ENCODE measurements around the gene PDE4B. TPM values are rescaled to one million over a fixed set of nuclear protein-coding genes. Genes with fewer than 3 reads are reported as not detected.

The PDE4B gene
- total and polyA plus RNA-seq, 7 donors = 1.6 to 17.2 (median 10.7) TPM

- Histone ChIP-seq H3K4me1 (no peaks in the 10 kb centered on the region), H3K4me3 (no peak overlapping the region), H3K27me3 (no peaks in the 10 kb centered on the region), H3K36me3 (no peaks in the 10 kb centered on the region), H3K27ac (no peak overlapping the region), H3K9me3 (peaks cover 0 to 4% (median 0%) of the 10 kb centered on the region in 4 donors)
- TF ChIP-seq POLR2A (IDR thresholded peaks at IDR 0.05) (no peak), EP300 (IDR thresholded peaks at IDR 0.05) (no peak), CTCF (IDR thresholded peaks at IDR 0.05) (no peak), POLR2AphosphoS5 (IDR thresholded peaks at IDR 0.05) (no peak)
- WGBS, 2 donors = 68 to 86% methylated on average over 1 of the region's 1 CpG
- DNase-seq = no peak
- intact Hi-C loops (cut with DNase I) = no loop called here
Observed at GRCh38 chr1:65882076-65882475, 89.4 kb downstream of the PDE4B start.

- Histone ChIP-seq H3K4me3 (no peak overlapping the region), H3K36me3 (no peaks in the 10 kb centered on the region), H3K27me3 (no peaks in the 10 kb centered on the region), H3K9me3 (no peaks in the 10 kb centered on the region), H3K27ac (no peak overlapping the region), H3K4me1 (no peaks in the 10 kb centered on the region)
- TF ChIP-seq POLR2AphosphoS5 (IDR thresholded peaks at IDR 0.05) (no peak), EP300 (IDR thresholded peaks at IDR 0.05) (no peak), POLR2A (IDR thresholded peaks at IDR 0.05) (no peak), CTCF (IDR thresholded peaks at IDR 0.05) (no peak)
- intact Hi-C loops (cut with DNase I) = no loop called here
- no peak for DNase-seq
Observed at GRCh38 chr1:65889441-65889840, 96.7 kb downstream of the PDE4B start.

- no peaks in the 10 kb centered on the region for H3K4me1 ChIP-seq
- DNase-seq = no peak
- TF ChIP-seq EP300 (IDR thresholded peaks at IDR 0.05) (no peak), POLR2AphosphoS5 (IDR thresholded peaks at IDR 0.05) (no peak), CTCF (IDR thresholded peaks at IDR 0.05) (no peak), POLR2A (IDR thresholded peaks at IDR 0.05) (no peak)
- no peaks in the 10 kb centered on the region for H3K9me3 ChIP-seq
- no peak overlapping the region for H3K27ac ChIP-seq
- no peaks in the 10 kb centered on the region for H3K36me3 ChIP-seq
- intact Hi-C loops (cut with DNase I) = no loop called here
- no peaks in the 10 kb centered on the region for H3K27me3 ChIP-seq
- H3K4me3 ChIP-seq = no peak overlapping the region
- 35 to 41% methylated on average over 3 of the region's 3 CpGs for WGBS, 2 donors
Observed at GRCh38 chr1:65890201-65890843, 97.6 kb downstream of the PDE4B start.

GRCh38 chr1:65894738-65895605 lies 102.3 kb downstream of the PDE4B start:
- Histone ChIP-seq H3K36me3 (no peaks in the 10 kb centered on the region), H3K9me3 (no peaks in the 10 kb centered on the region), H3K27me3 (no peaks in the 10 kb centered on the region), H3K4me1 (no peaks in the 10 kb centered on the region), H3K27ac (no peak overlapping the region), H3K4me3 (no peak overlapping the region)
- DNase-seq = no peak
- TF ChIP-seq POLR2A (IDR thresholded peaks at IDR 0.05) (no peak), CTCF (IDR thresholded peaks at IDR 0.05) (no peak), EP300 (IDR thresholded peaks at IDR 0.05) (no peak), POLR2AphosphoS5 (IDR thresholded peaks at IDR 0.05) (no peak)
- 70 to 82% methylated on average over 8 of the region's 8 CpGs for WGBS, 2 donors
- intact Hi-C loops (cut with DNase I) = no loop called here

Measured in sigmoid colon (tissue), 7 donors.